ENCODE data around the gene GZMH. TPM values are rescaled to one million over a fixed set of nuclear protein-coding genes. Genes with fewer than 3 reads are reported as not detected.

GZMH gene
- total and polyA plus RNA-seq, 2 of the 8 experiments (the other 6 are each of a cell fraction or from before 2014, with no cell fraction given), result not detected

DNA sequence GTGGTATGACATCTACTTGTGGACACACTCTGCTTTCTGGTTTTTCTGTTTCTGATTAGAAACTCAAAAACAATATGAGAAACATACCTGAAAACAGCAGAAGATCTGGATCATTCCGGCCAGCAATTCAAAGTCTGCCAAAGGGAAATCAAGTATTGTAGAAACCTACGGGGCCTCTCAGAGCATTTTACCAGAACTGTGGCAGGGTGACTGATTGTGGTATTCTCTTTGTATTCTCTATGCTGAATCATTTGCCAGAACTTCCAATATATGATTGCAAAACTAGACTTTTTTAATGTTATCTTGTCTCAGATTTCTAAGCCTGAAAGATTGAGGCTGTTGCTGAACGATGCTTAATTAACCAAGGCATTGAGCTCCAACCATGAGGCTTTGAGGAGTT lies 30.4 kb upstream of the GZMH start (continued):
- TF ChIP-seq, protein P1, sequence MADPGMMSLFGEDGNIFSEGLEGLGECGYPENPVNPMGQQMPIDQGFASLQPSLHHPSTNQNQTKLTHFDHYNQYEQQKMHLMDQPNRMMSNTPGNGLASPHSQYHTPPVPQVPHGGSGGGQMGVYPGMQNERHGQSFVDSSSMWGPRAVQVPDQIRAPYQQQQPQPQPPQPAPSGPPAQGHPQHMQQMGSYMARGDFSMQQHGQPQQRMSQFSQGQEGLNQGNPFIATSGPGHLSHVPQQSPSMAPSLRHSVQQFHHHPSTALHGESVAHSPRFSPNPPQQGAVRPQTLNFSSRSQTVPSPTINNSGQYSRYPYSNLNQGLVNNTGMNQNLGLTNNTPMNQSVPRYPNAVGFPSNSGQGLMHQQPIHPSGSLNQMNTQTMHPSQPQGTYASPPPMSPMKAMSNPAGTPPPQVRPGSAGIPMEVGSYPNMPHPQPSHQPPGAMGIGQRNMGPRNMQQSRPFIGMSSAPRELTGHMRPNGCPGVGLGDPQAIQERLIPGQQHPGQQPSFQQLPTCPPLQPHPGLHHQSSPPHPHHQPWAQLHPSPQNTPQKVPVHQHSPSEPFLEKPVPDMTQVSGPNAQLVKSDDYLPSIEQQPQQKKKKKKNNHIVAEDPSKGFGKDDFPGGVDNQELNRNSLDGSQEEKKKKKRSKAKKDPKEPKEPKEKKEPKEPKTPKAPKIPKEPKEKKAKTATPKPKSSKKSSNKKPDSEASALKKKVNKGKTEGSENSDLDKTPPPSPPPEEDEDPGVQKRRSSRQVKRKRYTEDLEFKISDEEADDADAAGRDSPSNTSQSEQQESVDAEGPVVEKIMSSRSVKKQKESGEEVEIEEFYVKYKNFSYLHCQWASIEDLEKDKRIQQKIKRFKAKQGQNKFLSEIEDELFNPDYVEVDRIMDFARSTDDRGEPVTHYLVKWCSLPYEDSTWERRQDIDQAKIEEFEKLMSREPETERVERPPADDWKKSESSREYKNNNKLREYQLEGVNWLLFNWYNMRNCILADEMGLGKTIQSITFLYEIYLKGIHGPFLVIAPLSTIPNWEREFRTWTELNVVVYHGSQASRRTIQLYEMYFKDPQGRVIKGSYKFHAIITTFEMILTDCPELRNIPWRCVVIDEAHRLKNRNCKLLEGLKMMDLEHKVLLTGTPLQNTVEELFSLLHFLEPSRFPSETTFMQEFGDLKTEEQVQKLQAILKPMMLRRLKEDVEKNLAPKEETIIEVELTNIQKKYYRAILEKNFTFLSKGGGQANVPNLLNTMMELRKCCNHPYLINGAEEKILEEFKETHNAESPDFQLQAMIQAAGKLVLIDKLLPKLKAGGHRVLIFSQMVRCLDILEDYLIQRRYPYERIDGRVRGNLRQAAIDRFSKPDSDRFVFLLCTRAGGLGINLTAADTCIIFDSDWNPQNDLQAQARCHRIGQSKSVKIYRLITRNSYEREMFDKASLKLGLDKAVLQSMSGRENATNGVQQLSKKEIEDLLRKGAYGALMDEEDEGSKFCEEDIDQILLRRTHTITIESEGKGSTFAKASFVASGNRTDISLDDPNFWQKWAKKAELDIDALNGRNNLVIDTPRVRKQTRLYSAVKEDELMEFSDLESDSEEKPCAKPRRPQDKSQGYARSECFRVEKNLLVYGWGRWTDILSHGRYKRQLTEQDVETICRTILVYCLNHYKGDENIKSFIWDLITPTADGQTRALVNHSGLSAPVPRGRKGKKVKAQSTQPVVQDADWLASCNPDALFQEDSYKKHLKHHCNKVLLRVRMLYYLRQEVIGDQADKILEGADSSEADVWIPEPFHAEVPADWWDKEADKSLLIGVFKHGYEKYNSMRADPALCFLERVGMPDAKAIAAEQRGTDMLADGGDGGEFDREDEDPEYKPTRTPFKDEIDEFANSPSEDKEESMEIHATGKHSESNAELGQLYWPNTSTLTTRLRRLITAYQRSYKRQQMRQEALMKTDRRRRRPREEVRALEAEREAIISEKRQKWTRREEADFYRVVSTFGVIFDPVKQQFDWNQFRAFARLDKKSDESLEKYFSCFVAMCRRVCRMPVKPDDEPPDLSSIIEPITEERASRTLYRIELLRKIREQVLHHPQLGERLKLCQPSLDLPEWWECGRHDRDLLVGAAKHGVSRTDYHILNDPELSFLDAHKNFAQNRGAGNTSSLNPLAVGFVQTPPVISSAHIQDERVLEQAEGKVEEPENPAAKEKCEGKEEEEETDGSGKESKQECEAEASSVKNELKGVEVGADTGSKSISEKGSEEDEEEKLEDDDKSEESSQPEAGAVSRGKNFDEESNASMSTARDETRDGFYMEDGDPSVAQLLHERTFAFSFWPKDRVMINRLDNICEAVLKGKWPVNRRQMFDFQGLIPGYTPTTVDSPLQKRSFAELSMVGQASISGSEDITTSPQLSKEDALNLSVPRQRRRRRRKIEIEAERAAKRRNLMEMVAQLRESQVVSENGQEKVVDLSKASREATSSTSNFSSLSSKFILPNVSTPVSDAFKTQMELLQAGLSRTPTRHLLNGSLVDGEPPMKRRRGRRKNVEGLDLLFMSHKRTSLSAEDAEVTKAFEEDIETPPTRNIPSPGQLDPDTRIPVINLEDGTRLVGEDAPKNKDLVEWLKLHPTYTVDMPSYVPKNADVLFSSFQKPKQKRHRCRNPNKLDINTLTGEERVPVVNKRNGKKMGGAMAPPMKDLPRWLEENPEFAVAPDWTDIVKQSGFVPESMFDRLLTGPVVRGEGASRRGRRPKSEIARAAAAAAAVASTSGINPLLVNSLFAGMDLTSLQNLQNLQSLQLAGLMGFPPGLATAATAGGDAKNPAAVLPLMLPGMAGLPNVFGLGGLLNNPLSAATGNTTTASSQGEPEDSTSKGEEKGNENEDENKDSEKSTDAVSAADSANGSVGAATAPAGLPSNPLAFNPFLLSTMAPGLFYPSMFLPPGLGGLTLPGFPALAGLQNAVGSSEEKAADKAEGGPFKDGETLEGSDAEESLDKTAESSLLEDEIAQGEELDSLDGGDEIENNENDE (IDR thresholded peaks at IDR 0.05; ENCODE audit: insufficient replicate concordance, low read length), result no peak
- TF ChIP-seq HDAC2 (IDR thresholded peaks at IDR 0.05; ENCODE audit: borderline replicate concordance in 1 of 2, low read depth in 2 of 2, low read length in 2 of 2) (no peak), NANOG (IDR thresholded peaks at IDR 0.05; ENCODE audit: insufficient read depth, low read depth, low read length, poor library complexity, severe bottlenecking) (no peak), SP1 (IDR thresholded peaks at IDR 0.05; ENCODE audit: low read depth, low read length) (no peak), RXRA (IDR thresholded peaks at IDR 0.05; ENCODE audit: insufficient read depth, low read depth, low read length) (no peak), KDM4A (IDR thresholded peaks at IDR 0.05; ENCODE audit: low read depth, low read length, severe bottlenecking) (no peak), TAF7 (optimal IDR thresholded peaks at IDR 0.05; ENCODE audit: borderline replicate concordance, low read depth, low read length) (no peak), SIX5 (IDR thresholded peaks at IDR 0.05; ENCODE audit: low read depth, low read length) (no peak), TBP (IDR thresholded peaks at IDR 0.05; ENCODE audit: low read depth, low read length) (no peak)
- TF ChIP-seq, protein P2, sequence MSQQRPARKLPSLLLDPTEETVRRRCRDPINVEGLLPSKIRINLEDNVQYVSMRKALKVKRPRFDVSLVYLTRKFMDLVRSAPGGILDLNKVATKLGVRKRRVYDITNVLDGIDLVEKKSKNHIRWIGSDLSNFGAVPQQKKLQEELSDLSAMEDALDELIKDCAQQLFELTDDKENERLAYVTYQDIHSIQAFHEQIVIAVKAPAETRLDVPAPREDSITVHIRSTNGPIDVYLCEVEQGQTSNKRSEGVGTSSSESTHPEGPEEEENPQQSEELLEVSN (IDR thresholded peaks at IDR 0.05), result no peak
